ENCODE results near the gene CGGBP1.

The CGGBP1 gene, protein sequence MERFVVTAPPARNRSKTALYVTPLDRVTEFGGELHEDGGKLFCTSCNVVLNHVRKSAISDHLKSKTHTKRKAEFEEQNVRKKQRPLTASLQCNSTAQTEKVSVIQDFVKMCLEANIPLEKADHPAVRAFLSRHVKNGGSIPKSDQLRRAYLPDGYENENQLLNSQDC

DNA sequence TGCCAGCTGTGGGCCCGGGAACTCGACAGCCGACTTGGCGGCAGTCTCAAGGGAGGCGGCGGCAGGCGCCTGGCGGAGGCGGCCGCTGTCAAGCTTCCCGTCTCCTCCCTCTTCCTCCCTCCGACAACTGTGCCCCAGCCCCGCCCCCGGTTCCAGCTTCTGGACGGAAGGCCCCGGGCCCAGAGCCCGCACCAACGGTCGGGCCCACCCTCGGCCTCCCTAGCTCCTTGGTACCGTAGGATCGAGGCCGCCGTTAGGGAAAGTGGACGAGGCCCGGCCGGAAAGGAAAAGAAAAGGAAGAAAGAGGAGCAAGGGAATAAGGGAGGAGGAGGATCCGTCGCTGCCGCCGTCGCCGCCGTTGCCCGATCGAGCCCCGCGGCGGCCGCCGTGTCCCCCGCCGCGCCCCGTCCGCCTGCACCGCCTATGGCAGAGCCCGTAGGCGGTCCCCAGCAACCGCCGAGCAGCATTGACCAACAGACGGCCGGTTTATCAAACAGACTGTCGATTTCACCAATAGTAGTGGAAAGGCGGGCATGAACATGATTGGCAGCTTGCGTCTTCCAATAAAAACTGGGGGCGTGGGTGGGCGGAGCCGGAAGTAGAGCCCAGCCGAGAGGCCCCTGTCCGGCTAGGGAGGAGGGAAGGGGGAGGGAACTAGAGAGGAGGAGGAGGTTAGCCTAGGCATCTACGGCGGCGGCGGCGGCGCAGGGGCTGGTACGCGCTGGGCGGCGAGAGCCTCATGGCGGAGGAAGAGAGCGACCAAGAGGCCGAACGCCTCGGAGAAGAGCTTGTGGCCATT lies at the start of gene CGGBP1, which contains the start of gene ZNF654:
Gene CGGBP1 (minus strand): TSS at position 425 of the 799 bp plus-strand sequence. CDS start 3,029 bp downstream, outside the sequence.
Gene ZNF654 (plus strand): TSS at position 675 of the 799 bp plus-strand sequence. CDS start 65 bp downstream, at position 740.
- FAIRE-seq: peak; percentile 98

DNA sequence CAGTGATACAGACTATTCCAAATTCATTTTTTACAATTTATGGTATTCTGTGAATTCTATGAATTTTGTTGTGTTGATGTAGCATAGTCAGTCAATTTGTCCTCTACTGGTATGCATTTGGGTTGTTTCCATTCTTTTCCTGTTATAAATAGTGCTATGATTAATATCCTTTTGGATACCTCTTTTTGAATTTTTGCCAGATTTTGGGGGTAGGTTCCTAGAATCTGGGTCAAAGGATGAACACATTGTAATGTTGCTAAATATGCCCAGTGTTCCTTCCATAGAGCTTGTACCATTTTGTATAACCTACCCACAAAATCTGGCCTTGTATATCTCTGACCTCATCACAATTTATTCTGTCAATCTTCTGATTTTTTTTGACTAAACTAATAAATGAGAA lies 46.5 kb upstream of the CGGBP1 start:
- no peak for FAIRE-seq

DNA sequence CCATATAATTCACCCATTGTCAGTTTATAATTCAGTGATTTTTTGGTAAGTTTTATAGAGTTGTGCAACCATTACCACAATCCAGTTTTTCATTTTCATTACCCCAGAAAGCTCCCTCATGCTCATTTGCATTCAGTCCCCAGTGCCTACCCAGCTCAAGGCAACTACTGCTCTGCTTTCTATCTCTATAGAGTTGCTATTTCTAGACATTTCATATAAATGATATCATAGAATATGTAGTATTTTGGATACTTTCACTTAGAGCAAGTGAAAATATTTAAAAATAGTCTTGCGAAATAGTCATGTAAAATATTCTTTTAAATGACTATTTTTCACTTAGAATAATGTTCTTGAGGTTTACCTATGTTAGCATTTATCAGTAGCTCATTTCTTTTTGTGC lies 42.3 kb upstream of the CGGBP1 start:
- no peak for FAIRE-seq

DNA sequence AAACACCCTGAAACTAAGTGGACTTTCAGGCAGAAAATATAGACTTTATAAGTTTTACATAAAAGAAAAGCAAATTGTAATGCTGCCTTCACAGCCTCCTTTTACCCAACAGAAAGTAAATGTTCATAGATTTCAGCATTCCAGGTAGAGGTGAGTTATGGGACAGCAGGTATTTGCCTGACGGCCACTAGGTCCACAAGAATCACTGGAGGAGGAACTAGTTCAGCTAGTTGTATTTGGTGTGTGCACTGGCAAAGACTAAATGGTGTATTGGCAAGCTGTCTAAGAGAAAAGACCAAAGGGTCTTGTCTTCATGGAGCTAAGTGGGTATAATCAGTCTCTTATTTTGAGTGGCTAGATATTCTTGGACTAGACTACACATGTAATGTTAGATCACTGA lies 34.5 kb upstream of the CGGBP1 start:
- no peak for FAIRE-seq

DNA sequence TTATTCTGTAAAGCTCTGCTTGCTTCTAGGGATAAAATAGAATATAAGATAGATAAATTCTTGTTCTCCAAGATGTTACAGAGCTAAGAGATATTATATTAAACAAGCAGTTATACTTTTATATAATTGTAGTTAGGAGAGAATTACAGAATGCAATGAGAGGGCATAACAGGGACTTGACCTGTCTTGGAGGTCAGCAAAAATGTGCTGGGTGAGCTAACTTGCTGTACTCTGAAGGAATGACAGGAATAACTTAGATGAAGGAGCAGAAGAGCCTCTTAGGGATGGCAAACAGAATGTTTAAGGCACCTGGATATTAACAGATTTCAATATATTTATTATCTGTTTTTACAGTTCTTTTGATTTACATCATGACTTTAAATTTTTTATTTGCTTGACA lies 33.5 kb upstream of the CGGBP1 start:
- FAIRE-seq: no peak

DNA sequence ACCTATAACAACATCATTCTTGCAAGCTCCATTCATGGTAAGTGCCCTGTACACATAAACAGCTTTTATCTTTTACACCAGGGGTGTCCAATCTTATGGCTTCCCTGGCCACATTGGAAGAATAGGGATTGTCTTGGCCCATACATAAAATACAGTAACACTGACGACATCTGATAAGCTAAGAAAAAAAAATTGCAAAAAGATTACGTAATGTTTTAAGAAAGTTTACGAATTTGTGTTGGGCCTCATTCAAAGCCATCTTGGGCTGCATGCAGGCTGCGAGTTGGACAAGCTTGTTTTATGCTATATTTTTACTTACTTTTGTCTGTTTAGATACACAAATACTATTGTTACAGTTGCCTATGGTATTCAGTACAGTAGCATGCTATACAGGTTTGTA lies 31.9 kb upstream of the CGGBP1 start:
- no peak for FAIRE-seq

DNA sequence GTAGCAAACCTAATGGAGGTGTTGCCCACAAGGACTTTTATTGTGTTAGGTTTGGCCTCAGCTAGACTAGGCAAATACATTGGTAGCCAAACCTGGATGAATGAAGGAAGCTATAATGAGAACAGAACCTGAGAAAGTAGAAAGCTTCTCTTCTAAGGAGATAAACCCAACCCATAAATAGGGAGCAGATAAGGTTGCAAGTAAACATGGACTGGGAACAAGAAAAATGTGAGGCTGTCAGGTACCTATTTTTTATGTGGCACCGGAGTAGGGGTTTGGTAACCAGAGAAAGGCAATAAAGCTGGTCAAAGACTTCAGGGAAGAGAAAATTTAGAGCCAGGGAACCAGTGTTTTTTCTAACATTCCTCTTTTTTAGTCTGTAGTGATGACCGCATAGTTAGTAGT lies 25.3 kb upstream of the CGGBP1 start:
- FAIRE-seq: no peak

DNA sequence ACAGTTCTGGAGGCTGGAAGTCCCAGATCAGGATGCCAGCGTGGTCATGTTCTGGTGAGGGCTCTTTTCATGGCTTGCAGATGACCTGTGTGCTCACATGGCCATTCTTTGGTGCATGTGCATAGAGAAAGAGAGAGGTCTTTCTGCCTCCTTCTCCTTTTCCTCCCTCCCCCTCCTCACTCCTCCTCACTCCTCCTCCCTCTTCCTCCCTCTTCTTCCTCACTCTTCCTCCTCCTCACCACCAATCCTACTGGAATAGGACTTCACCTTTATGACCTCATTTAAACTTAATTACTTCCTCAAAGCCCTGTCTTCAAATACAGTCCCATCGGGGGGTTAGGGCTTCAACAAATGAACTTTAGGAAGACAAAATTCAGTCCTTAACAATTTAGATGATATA lies 24.0 kb upstream of the CGGBP1 start:
- no peak for FAIRE-seq

DNA sequence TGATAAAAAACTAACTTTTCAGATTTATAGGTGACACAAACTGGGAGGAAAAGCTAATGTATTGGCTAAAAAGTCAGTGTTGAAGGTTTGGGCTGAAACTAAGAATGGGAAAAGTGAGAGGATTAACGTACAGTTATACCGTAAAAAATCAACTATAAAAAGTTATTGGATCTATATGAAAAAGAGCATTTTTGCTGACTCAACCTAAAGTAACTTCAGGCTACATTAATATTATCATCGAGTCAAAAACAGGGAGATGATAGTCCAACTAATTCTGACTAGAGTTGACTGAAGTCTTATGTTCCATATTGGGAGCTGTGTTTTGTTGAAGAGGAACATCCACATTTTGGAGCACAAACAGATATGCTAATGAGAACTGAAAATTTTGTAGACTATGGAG lies 20.1 kb upstream of the CGGBP1 start:
- no peak for FAIRE-seq

DNA sequence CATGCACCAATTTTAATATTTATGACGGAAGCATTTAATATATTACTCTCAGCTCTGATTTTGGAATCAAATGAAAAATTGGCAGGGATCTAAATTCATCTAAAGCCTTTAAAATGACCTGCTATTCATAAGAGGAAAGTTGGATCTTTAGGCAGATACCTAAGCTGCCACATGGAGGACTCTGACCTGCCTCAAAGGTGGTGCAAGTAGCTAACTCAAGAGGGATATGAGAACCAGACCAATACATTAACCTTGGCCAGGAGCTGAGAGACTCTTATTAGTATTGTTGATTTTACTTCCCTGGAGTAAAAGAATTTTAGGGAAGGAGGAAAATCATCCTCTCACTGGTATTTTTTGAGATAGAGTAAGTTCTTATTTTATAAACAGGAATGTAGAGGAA lies 17.9 kb upstream of the CGGBP1 start:
- no peak for FAIRE-seq

DNA sequence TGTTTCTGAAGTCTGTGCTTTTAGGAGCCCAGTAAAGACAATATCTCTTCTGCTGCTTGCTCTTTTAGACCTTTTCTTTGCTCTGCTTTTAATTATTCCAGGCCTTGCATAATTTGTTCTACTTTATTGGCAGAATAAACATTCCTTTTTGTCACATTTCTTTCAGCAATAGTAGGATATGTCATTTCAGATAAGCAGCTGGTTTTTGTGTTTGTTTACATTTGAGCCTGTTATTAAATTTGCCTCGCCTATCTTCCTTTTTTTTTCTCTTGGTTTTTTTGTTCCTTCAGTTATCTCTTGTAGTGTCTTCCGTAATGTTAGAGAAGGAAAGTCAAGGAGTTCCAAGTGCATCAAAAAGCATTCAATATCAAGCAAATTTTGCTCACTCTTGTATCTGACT lies 16.7 kb upstream of the CGGBP1 start:
- FAIRE-seq: no peak

DNA sequence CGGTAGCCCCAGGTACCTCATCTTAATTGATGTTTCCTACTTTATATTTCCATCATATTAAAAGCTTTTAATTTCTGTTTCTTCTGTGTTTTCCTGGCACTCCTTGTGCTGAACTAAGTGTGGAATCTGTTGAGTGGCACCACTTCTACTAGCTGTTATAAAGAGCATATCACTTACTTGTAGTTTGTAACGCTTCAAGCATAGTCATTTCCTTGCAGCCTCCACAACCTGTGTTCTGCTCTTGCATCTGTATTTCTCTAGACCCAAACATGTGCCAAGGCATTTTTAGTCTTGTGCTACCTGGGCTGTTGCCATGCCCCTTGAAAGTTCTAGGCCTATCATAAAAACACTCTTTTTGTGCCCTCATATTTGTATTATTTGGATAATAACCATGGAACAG lies 16.3 kb upstream of the CGGBP1 start:
- no peak for FAIRE-seq

DNA sequence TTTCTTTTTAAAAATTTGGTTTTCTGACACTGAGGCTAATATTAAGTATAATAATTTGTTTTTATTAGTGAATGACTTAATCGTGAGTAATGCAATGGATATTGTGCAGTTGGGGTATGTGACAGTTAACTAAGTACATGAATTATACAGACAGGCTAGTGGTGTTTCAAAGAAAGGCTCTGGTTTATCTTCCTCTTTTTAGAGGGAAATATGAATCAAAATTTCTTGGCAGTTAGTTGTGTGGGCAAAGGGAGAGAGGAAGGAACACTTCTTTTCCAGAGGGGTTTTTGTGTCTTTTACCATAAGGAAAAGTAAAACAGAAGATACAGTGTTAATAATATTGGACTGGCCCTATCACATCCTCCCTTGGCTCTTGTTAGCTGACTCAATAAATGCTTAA lies 2.9 kb upstream of the CGGBP1 start:
- FAIRE-seq: no peak

DNA sequence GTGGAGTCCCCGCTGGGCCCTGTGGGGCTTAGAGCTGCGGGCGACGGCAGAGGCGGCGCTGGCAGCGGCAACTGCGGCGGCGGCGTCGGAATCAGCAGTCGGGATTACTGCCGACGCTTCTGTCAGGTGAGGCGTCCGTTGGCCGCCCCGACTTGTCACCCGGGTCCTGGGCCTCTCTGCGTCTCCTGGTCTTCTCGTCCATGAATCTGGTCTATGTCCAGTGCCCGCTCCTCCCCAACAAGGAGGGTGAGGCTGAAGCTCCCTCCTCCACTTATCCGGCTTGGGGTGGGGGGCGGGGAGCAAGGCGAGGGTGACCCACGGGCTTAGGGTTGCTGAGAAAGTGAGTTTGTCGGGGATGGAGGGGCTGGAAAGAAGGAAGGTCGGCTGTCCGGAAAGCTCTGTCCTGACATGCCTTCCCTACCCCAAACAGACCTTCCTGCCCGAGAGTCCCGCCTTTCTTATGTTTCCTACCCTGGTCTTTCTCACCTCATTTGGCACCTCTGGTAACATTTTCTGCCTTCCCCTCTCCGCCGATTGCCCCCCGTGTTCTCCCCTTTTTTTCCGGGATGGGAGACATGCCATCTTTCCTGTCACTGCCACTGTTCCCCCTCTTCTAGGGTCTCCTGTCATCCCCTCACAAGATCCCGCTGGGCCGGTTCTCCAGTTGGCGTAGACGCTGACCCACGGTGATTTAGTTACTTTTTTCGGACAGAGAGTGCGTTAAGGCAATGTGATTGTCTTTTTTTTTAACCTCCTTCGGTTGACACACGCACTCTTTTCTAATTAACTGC lies 770 bp upstream of the CGGBP1 start:
- FAIRE-seq: no peak

DNA sequence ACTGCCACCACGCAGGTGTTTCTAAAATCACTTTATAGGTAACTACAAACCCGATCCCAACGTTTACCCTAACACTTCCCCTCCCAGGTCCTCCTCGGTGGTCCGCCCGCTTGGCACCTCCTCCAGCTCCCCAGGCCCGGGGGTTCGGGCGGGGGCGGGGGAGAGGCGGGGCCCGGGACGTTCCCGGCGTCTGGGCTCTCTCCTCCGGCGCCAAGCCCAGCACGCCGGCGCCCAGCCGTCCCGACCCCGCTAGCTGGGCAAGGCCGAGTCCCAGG lies 562 bp downstream of the CGGBP1 start:
- FAIRE-seq: no peak

DNA sequence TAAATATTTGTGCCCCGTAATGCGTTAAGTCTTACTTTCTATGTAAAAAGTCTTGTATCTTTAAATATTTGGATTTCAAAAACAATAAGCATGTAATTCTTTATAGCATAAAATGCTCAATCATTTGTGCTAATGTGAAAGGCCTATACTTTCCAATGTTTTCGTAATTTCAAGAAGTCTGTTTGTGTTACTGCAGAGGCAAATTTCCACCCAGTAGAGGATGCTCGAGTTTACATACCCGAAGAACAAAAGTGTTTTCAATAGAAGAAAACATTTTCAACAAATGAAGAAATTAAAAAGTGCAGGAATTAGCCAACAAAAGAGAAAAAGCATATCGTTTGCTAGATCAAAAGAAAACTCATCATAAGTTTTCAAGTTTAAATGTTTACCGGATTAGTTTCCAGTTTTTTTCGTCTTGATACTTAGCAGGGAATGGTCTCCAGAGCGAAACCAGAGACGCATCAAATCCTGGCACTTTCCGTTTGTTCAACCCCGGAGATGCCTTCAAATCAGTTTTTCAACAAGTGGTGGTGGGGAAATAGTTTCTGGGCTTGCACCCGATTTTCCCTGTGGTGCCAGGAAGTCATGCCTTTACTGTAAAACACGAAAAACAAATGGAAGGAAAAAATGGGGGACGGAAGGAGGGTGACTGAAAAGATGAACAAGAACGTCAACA lies 1.0 kb downstream of the CGGBP1 start:
- peak; percentile 81 for FAIRE-seq

DNA sequence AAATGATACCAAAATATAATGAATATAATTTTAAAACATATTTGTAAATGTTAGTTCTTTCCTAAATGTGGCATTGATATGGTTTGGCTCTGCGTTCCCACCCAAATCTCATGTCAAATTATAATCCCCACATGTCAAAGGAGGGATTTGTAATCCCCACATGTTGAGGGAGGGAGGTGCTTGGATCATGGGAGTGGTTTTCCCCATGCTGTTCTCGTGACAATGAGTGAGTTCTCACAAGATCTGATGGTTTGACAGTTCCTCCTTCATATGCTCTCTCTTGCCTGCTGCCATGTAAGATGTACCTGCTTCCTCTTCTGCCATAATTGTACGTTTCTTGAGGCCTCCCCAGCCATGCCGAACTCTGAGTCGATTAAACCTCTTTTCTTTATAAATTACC lies 12.0 kb downstream of the CGGBP1 start:
- FAIRE-seq: no peak

DNA sequence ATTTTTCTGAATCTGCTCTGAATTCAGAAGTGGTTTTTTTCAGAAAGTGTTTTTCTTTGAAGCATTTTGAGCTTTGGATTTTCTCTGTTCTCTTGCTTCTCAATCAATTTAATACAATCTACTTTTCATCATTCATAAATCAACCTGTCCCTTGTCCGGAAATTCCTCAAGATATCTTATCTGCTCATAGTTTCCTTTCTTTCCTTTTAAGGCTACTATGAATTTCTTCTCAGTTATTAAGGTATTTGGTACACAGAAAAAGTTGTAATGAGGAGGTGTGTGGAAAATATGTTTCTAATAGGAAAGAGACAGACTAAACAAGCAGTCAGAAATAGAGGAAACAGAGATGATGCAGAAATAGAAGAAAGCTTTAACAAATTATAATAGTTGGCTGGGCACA lies 14.4 kb downstream of the CGGBP1 start:
- FAIRE-seq: no peak

DNA sequence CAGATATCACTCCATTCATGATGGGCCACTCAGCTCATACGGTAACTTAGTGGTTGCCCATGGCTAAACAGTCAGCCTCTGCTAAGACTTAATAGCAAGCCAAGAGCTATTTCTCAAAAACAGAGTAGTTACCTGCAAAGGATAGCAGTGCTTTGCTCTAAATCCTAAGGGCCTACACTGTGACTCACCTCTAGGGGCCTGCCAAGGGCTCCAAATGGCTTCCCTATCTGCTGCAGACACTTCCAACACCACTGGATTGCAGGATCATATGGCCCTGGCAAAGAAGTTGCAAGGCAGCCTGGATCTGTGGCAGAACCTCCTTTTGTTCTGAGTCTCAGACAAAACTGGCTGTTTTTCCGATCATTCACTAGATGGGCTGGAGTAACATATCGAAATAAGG lies 17.8 kb downstream of the CGGBP1 start:
- no peak for FAIRE-seq

DNA sequence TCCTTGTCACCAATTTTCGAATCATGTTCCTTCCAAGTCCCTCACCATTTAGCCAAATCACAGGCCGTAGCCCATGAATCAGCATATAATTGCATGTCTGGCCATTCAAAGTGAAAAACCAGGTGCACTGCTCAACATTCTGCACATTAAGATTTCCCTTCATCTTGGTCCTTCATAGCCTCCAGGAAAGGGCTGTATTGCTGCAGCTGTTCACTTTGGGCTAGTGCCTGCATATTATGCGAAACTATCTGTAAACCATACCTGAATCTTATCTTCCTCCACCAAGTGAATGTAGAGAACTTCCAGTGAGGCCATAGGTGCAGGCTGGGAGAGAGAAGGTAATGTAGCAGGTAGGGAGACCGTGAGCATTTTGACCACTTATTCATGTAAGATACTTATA lies 18.3 kb downstream of the CGGBP1 start:
- no peak for FAIRE-seq

DNA sequence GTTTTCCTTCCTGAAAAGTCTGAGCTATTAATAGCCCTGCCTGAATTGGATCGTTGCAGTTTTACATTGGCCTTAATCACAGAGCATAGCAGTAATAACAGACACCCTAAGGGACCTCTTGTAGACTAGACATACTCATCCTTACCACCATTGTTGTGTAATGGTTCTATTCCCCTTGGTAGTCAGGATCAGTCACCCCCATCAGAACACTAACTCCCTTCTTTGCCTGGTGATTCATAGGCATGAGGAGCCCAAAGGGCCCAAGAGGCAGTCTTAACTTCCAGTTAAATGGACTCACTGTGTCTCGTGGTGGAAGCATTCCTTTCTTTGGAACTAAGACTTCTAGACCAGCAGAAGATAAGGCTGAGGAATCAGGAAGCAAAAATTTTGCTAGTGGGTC lies 20.2 kb downstream of the CGGBP1 start:
- FAIRE-seq: no peak

DNA sequence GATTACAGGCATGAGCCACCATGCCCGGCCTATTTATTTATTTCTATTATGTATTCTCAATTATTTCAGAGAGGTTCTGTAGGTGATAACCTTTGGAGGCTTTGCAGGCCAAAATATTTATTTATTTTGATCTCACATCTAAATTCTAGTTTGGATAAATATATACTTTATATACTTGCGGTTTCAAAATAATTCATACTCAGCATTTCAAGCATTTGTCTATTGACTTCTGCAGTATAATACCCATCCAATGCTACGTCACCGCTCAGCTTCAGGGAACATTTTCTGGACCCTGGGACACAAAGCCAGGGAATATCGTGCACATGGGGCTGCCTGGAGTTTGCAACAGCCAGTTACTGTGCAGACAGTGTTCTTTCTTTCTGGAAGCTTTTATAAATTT lies 22.6 kb downstream of the CGGBP1 start:
- FAIRE-seq: no peak

DNA sequence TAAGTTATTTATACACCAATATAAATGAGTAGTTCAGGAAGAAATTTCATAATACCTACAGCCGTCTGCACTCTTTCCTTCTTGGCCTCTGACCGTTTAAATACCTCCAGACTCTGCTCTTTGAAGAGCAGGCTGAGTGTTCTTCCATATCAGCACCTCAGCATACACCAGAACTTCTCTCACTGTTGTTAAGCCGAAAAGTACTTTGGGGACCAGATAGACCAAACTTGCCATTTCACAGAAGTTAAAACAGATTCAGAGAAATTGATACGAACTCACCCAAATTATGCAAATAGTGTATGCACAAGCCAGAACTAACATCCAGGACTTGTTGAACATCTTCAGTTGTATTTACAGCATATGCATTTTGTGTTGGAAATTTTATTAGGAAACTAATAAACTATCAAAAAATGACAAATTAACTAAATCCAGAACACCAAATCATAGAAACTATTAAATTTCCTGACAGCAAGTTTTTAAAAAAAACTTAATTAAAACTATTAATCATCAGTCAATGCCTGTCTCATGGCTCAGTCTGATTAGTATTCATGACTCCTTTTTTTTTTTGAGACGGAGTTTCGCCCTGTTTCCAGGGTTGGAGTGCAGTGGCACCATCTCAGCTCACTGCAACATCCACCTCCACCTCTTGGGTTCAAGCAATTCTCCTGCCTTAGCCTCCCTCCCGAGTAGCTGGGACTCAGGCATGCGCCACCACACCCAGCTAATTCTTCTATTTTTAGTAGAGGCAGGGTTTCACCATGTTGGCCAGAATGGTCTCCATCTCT lies 24.1 kb downstream of the CGGBP1 start:
- no peak for FAIRE-seq

All from endometrium (tissue), 2 donors.